ENCODE results near the gene METAP1D.

Gene METAP1D

DNA sequence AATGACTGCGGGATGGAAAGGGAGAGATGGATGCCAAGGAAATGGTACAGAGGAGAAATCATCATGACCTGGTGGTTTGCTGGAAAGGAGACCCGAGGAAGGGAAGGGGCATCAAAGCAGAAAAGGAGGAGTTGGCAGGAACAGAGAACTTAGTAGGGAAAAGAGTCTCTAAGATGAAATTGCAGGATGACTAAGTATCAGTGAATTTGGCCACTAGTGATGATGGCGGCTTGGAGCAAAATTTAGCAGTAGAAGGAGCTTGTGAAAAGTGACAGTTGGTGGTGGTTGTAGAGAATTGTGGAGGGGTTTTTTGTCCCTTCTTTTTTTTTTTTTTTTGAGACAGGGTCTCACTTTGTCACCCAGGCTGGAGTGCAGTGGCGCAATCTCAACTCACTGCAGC is 10.1 kb downstream of the METAP1D start:
- in situ Hi-C loops (cut with HindIII; ENCODE audit: low sequenced_read_pairs), result no loop called here
- DNase-seq (ENCODE audit: low read depth, low spot score), result no peak
- TF ChIP-seq CTCF (IDR thresholded peaks at IDR 0.05; ENCODE audit: low read depth, low read length), result no peak
- H3K4me3 ChIP-seq (ENCODE audit: low read depth, low read length), result no peak overlapping the region

- in situ Hi-C loops (cut with HindIII; ENCODE audit: low sequenced_read_pairs), result no loop called here
- no peak for TF ChIP-seq CTCF (IDR thresholded peaks at IDR 0.05; ENCODE audit: low read depth, low read length)
- no peak overlapping the region for H3K4me3 ChIP-seq (ENCODE audit: low read depth, low read length)
- no peak for DNase-seq (ENCODE audit: low read depth, low spot score)
These were observed 12.2 kb downstream of the METAP1D start for GRCh38 chr2:172011812-172012575.

DNA sequence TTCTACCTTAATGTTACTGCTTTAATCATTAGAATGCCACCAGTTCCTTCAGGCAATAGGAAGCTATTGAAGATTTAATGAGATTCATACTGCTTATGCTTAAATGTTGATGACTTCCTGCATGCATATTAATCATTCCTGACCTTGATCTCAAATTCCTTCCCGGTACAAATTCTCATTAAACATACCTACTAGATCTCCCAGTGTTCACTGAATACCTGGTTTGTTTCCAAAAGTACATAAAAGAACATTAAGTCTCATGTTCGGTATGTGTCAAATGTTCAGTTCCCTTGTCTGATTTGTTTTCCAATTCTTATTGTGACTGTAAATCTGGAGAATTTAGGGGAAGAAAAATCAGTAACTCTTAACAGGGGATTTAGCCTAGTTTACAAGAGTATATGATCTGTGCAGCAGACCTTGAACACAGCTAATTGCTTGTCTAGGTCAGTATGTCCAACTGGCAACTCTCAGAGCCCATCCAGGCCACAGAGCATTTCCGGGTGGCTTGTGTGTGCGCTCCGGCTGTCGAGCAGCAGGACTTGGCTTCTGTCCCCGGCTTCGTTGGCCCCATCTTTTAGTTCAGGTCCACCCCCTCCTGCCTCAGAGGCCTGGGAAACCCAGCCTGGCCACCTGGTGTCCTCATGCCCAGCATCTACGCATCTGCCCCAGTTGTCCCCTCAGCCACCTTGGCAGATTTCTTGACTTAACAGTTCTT is 13.1 kb downstream of the METAP1D start:
- no peak for DNase-seq (ENCODE audit: low read depth, low spot score)
- in situ Hi-C loops (cut with HindIII; ENCODE audit: low sequenced_read_pairs), result no loop called here
- H3K4me3 ChIP-seq (ENCODE audit: low read depth, low read length), result no peak overlapping the region
- TF ChIP-seq CTCF (IDR thresholded peaks at IDR 0.05; ENCODE audit: low read depth, low read length), result no peak

DNA sequence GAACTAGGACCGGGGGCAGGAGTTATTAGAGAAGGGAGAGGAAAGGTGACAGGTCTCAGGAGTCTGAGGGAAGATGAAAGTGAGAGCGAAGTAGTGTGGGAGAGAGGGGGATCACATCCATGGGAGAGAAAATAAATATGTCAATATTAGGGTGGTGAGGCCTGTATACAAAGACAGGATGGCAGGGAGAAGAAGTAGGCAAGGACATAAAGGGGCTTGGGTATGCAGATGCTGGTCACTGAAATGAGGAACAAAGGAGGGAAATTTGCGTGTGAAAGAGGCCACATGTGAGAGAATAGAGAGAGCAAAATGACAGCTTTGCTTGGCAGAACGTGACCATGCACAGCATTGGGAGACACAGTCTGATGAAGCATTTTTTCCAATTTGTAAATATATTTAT is 13.6 kb downstream of the METAP1D start:
- no peak for DNase-seq (ENCODE audit: low read depth, low spot score)
- in situ Hi-C loops (cut with HindIII; ENCODE audit: low sequenced_read_pairs), result no loop called here
- no peak for TF ChIP-seq CTCF (IDR thresholded peaks at IDR 0.05; ENCODE audit: low read depth, low read length)
- H3K4me3 ChIP-seq (ENCODE audit: low read depth, low read length), result no peak overlapping the region

GRCh38 chr2:172021074-172021931 is 21.6 kb downstream of the METAP1D start:
- DNase-seq (ENCODE audit: low read depth, low spot score), result no peak
- no peak overlapping the region for H3K4me3 ChIP-seq (ENCODE audit: low read depth, low read length)
- in situ Hi-C loops (cut with HindIII; ENCODE audit: low sequenced_read_pairs), result no loop called here
- no peak for TF ChIP-seq CTCF (IDR thresholded peaks at IDR 0.05; ENCODE audit: low read depth, low read length)

- no peak for TF ChIP-seq CTCF (IDR thresholded peaks at IDR 0.05; ENCODE audit: low read depth, low read length)
- in situ Hi-C loops (cut with HindIII; ENCODE audit: low sequenced_read_pairs), result no loop called here
- no peak overlapping the region for H3K4me3 ChIP-seq (ENCODE audit: low read depth, low read length)
- DNase-seq (ENCODE audit: low read depth, low spot score), result peak; percentile 42
These were observed 22.2 kb downstream of the METAP1D start for GRCh38 chr2:172021955-172022354.

Data from astrocyte of the spinal cord (primary cell).